KG1 (cell line): ENCODE measurements around the gene ADRA2B.

ENCODE experiments used
- DNase-seq: peaks from one replicate; lab custom pipeline; 2025; lab: John Stamatoyannopoulos, UW

ADRA2B gene

DNA sequence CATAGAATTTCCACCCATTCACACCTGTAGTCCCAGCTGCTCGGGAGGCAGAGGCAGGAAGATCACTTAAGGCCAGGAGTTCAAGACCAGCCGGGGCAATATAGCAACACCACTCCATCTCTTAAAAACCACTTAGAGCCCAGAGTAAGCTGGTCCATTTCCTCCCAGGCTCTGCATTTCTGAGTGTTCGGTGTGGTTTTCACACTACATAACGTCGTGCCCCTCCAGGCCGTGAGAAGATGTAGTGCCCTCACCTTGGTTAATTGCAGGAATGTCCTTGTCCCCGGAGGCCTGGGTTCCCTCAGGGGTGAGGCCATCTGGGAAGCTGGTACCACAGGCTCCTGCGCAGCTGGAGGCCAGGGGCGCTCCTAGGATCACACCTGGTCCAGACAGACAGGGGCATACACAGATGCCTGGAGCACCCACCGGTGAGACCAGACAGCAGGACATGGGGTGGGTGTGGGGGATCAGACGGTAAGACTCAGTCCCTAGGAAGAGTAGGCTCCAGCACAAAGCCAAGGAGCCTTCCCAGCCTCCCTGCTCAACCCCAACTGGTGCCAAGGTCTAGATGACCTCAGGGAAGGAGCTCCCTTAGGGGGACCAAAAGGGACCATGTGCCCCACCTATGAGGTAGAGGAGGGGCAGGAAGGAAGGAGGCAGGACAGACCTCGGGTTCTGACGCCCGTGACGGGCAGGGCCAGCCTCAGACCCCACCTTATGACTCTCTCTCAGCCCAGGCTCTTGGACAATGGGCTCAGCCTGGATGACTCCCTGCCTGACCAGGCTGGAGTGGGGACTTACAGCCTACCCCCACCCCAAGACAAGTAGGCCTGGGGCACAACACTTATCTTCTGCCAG is 21.2 kb upstream of the ADRA2B start:
- no peak for DNase-seq

DNA sequence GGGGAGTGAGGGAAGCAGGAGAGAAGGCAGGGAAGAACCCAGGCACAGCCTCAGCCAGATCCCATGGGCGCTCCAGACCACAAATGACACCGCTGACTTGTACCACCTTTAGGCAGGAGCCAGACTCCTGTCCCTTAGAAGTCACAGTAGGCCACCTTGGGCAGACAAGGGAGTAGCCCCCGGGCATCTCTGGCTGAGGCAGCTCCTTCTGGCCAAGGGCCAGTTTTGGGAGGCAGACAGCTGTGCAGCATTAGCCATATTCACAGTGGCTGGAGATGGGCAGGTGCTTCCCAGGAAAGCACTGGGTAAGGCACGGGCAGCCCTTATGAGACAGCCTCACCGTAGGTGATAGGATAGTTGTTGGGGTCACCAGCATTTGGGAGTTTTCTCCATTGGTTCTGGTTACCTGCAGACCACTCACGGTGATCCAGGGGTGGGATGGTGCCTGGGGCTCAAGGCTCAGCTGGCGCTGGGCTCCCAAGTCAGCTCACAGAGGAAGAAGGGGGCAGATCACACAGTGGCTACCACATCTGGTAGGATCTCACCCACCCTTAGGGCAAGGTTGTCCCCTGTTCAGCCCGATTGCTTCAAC is 19.9 kb upstream of the ADRA2B start:
- no peak for DNase-seq

GRCh38 chr2:96135621-96136020 is 19.2 kb upstream of the ADRA2B start:
- DNase-seq = no peak

DNA sequence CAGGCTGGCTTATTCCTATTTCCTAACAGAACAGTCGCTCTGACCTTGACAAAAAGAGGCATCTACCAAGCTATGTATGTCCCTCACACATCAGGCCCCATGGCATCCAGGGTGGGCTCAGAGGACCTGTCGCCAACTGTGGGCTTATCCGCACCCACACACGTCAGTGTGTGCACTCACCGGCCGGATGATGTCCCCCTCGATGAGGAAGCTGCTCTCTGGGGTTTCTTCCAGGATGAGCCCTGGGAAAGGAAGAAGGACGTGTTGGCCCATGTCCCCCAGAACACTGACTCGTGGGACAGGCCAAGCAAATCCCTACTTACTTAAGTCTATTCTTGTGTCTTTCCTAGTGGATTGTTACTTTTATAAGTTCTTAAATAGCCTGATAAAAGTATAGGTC is 18.8 kb upstream of the ADRA2B start:
- DNase-seq = no peak

- DNase-seq = no peak
These were observed 18.1 kb upstream of the ADRA2B start for GRCh38 chr2:96134421-96134820.

DNA sequence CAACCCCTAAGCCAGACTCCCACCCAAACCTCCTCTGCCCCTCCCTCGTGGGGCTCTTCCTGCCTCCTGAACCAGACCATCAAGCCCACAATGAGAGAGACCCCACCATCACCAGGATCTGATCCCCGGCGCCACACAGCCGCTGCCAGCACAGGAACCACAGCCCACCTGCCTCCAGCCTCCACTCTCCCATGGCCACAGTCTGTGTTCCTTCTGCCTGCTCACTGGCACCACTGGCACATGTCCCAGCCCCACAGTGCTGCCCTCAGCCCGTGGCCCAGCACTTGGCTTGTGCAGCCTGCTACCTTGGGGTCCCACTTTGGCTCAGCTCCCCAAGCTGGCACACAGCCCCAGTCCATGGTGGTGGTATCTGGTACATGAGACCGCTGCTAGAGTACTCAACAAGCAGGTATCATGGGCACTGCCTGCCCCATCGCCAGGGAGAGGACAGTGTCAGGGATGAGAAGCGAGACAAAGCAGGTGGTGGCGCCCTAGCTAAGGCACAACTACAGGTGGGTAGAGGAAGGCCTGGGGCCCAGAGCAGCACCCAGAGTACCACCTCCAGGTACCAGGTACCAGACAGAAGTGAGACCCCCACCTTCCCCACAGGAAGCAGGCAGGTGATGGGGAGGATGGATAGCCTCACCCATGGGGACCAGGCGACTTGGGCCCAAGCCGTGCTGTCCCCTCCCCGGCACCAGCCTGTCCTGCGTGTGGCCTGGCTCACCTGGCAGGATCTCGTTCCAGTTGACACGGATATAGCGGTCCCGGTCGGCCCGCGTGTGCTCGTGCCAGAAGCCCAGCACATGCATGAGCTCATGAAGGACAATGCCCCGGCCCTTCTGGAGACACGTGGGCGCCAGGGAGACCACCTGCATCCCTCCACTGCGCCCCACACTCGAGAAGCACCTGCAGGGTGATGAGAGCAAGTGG is 15.7 kb upstream of the ADRA2B start:
- no peak for DNase-seq

DNA sequence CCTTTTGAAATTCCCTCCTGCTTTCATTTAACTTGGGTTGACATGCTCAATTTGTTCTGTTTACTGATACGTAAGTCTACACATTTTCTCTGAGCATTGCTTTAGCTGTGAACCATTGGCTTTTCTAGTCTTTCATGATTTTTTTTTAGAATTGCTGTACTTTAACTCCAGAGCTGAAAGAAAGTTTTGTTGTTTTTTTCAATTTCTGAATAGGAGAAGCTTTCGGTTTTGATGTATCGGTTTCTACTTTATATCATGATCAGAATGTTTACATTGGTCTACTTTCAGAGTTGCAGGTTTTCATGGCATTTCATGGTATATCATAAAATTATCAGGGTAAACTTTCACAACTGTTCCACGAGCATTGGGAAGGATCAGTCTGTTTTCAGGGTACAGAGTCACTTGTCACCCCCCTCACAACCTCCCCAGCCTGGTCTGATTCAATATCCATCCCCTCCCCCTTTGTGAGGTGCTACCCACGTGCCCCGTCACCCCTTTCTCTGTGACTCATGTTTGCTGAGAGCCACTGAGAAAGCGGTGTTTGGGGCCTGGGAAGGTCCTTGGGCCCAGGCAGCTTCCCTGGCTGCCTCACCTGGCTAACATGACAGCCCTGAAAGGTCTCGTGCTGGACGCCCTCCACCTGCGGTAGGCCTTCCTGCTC is 14.9 kb upstream of the ADRA2B start:
- DNase-seq = no peak

DNA sequence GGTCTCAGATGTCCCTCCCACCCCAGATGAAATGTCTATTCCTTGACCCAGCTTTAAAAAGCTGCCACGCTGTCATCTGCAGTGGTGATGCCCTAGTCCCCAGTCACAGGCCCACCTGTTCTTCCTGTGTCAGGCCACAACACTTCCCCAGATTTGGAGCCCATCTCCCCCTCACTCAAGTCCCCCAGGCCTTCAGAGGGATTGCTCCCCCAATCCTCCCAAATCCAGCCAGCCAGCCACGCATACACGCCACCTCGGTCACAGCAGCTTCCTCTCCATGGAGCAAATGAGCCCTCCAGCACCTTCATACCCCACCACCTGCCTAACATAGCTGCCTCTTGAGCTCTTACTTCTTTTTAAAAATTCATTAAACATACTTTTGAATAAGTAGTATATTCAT is 14.1 kb upstream of the ADRA2B start:
- no peak for DNase-seq

DNA sequence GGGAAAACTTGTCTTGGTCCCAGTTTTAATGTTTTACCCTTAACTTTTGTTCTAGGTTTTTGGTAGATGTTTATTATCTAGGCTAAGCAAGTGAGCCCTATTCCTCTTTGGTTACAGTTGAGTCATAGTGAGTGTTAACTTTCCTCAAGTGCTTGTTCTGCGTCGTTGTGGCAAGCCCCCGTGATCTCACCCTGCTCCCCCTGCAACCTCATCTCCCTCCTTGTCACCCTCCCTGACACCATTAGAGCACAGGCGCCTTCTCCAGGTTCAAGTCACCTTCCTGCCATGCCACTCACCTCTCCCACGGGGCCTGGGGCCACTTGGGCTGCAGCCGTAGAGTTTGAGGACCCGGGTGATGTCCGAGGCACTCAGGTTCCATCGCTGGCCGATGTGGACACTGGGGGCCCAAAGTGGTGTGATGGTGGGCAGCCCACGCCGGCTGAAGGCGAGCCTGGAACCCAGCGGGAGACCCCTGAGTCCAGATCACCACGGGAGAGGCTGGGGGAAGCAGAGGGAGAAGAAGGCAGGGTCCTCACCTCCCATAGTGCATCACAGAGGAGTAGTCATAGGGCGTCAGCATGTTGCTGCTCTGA is 13.3 kb upstream of the ADRA2B start:
- DNase-seq = no peak

DNA sequence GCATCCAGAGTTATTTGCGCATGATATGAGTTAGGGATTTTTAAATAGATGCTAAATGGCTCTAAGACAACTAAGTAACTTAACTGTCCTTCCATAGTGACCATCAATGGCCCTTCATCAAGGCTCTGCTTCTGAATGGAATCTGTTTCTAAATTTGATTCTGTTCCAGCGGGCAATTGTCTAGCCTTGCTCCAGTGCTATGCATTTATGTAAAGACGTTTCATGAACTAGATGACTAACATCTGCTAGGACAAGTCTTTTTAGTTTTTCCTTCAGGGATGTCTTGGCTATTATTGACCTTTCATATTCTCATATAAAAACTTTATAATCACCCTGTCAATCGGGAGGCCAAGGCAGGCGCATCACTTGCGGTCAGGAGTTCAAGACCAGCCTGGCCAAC is 12.1 kb upstream of the ADRA2B start:
- no peak for DNase-seq

DNA sequence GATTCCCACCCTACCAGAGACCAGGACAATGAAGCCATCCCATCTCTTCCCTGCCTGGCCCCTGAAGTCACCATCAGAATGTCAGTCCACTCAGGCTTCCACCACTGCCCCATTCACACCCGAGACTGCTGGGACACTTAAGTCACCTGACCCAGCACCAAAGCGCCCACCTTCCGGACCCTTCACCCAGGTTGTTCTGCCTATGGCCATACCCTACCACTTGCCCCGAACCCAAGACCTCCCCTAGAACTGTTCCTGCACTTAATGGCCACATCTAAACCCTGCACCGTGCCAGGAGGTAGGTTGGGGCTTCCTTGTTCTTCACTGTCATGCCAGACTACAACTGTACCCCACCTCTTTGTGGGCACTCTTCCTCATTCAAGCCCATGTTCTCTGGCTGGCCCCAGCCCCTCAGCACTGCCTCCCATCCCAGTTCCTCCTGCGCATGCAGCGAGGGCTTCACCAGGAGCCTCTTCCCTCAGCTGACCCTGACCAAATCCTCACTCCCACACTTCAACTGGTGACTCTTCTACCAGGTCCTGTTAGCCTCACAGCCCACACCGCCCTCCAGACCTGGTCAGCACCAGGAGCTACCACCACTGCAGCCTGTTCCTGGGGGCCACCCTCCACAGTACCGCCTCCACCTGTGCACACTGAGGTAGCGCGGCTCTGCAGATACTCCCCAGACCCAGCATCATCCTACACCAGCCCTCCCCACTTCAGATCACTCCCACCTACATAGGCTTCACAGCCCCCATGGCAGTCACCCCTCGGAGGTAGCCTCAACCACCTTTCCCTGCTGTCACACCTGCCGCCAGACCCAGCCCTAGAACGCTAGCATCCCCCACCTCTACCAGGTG is 8.3 kb upstream of the ADRA2B start:
- DNase-seq = no peak

- no peak for DNase-seq
These were observed 7.6 kb upstream of the ADRA2B start for GRCh38 chr2:96123936-96124335.

DNA sequence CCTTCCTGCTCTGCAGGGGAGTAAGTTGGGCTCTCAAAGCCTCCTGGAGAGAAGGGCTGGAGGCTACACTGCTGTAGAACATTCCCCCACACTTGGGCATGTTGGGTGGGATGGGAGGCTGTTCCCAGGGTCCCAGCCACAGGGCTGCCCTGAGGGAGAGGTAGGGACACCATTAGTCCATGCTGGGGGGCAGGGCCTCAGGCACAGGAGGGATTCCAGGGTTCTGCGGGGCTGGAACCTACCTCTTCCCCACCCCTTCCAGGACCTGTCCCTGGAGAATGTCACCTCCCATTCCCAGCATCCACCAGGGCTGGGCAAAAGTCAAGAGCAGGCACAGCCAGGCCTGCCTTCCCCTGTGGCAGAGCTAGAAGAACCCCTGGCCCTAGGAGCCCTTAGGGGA is 6.9 kb upstream of the ADRA2B start:
- DNase-seq = no peak

DNA sequence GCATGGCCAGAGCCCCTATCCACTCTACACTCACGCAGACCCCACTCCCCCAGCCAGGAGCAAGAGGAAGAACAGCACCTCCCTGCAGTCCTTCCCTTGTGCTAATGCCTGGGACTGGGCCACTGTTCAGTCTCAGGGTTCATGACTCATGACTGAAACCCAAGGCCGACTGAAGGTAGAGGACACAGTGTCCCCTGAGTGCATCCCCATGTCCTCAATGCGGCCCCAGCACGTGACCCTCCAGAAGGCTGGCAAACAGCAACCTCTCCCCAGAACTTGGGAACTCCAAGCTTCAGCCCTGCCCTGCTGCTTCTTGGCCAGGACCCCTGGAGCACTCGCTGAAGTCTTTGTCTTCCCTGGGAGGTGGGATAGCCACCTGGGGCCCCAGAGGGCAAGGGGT is 6.0 kb upstream of the ADRA2B start:
- DNase-seq = no peak

GRCh38 chr2:96121414-96121813 is 5.0 kb upstream of the ADRA2B start:
- DNase-seq = no peak

- no peak for DNase-seq
These were observed 4.6 kb upstream of the ADRA2B start for GRCh38 chr2:96120991-96121390.

DNA sequence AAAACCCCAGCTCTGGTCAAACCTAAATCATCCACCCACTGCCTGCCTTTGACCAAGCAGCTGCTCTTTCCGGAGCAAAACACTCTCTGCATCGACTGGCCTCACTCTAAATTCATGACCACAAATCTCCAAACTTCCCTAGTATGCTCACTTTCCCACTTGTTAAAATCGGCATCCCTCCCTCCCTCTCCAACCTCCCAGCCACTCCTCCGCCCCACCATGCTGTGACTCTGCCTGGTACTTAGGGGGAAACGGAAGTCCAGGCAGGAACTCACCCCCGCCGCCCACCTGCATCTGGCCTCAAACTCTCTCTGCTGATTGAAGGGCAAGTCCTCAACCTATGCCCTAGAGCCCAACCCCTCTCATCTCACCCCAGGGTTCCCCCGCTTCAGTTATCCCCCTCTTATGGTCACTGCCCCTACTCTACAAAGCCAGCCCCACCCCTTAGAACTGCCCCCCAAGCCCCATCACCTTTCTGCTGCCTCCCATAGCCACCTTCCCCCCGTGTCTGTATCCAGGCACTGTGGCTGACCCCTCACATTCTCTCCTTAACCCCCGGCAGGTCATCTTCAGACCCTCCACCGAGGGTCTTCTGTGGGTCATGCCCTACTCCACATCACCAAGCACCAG is 3.8 kb upstream of the ADRA2B start:
- DNase-seq = no peak

DNA sequence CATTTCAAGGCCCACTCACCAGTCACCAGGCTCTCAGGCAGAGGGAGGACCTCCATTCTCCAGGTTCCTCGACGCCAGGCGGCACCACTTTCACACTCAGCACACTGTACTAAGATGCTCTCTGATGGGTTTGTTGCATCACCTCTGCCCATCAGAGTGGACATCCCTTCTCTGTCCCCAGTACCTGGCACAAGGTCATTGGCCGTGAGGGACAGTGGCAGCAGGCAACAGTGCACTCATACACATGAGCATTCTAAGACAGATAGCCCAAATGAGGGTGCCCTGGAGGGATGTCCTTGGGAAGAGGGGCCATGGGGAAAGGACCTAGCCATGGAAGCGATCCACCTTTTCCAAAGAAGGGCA is 3.0 kb upstream of the ADRA2B start:
- no peak for DNase-seq

DNA sequence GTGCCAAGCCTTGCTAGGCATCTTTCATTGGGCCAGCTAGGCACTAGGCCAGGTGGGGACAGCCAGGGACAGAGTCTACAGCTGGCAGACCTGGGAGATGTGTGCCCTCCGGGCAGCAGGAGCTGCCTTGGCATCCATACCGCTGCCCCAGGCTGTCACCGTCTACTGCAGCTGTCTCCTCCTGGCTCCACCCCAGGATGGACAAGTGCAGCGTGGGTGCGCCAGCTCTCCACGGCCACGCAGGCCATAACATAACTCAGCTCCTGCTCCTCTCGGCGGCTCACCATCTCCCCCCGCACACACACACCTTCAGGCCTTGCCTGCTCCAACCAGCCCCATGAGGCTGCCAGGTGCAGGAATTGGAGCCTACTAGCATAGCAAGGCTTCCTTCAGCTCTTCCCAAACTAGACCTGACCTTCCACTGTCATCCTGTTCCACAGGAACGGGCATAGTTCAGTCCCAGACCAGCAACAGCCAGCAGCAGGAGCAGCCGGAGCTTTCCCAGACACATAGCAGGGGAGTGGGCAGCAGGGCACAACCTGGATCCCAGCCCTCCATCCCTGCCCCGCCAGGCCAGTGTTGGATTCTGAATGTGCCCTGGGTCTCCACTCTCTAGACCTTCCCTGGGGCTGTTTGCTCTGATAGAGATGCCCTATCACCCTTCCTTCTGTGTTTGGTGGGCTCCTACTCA is 2.5 kb upstream of the ADRA2B start:
- DNase-seq = no peak
